GM18507 (cell line): ENCODE results near the gene ZNF23.
"Not testable (repeated sequence)": the region's sequence is repeated elsewhere in the genome, so short reads cannot be mapped to it uniquely, and the experiment has no call there.

Source experiments
- DNase-seq: peaks from one replicate; pipeline ENCODE4 v3.0.0; 2011; ENCODE audit warnings: low read depth; ENCODE audit not compliant: insufficient read length; ENCODE audit errors: extremely low spot score
- FAIRE-seq: peaks from 2 replicates; lab custom pipeline; 2011; peaks lifted over from hg19 to GRCh38; lab: Jason Lieb, UNC

Gene ZNF23

GRCh38 chr16:71461686-71462648 is at the start of gene ZNF23:
Gene ZNF23 (minus strand): TSS chr16:71462247. CDS start chr16:71456796, 5,451 bp downstream.
- FAIRE-seq, result peak; percentile 92
- DNase-seq, result peak; percentile 92

GRCh38 chr16:71507061-71507460 is 45.0 kb upstream of the ZNF23 start:
- no peak for DNase-seq
- no peak for FAIRE-seq

- no peak for DNase-seq
- FAIRE-seq, result no peak
Measured at GRCh38 chr16:71504901-71505300, 42.9 kb upstream of the ZNF23 start.

GRCh38 chr16:71504051-71504450 is 42.0 kb upstream of the ZNF23 start:
- not testable (repeated sequence) for DNase-seq, FAIRE-seq

GRCh38 chr16:71501547-71501946 is 39.5 kb upstream of the ZNF23 start:
- no peak for FAIRE-seq
- no peak for DNase-seq

DNA sequence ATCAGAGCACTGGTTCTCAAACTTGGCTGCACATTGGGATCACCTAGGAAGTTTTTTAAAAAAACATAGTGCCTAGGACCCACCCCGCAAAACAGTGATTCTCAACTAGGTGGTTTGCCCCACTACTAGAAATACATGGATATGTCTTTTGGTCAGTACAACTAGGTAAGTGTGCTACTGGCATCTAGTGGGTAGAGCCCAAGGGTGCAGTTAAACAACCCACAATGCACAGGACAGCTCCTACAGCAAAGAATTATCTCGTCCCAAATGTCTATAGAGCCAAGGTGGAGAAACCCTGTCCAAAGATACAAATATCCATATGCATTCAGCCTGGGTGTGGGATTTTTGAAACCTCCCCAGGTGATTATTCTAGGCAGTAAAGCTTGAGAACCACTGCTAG is 38.9 kb upstream of the ZNF23 start:
- FAIRE-seq, result no peak
- DNase-seq, result no peak

GRCh38 chr16:71499775-71500364 is 37.8 kb upstream of the ZNF23 start:
- FAIRE-seq (peak; percentile 84), DNase-seq (peak; percentile 30)

DNA sequence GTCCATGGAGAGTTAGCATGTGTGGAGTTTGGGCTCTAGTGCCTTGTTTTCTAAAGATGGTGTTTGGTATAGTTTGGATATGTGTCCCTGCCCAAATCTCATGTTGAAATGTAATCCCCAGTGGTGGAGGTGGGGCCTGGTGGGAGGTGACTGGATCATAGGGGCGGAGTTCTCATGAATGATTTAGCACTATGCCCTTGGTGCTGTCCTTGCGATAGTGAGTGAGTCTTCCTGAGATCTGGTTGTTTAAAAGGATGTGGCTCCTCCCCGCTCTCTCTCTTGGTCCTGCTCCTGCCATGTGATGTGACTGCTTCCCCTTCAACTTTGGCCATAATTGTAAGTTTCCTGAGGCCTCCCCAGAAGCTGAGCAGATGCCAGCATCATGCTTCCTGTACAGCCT is 36.0 kb upstream of the ZNF23 start:
- no peak for DNase-seq
- FAIRE-seq, result no peak

- no peak for FAIRE-seq
- DNase-seq, result no peak
Measured at GRCh38 chr16:71493213-71493612, 31.2 kb upstream of the ZNF23 start.

GRCh38 chr16:71492786-71493185 is 30.7 kb upstream of the ZNF23 start:
- DNase-seq, result no peak
- no peak for FAIRE-seq

GRCh38 chr16:71491054-71491453 is 29.0 kb upstream of the ZNF23 start:
- DNase-seq, result no peak
- no peak for FAIRE-seq

GRCh38 chr16:71490361-71490760 is 28.3 kb upstream of the ZNF23 start:
- FAIRE-seq (no peak), DNase-seq (no peak)

DNA sequence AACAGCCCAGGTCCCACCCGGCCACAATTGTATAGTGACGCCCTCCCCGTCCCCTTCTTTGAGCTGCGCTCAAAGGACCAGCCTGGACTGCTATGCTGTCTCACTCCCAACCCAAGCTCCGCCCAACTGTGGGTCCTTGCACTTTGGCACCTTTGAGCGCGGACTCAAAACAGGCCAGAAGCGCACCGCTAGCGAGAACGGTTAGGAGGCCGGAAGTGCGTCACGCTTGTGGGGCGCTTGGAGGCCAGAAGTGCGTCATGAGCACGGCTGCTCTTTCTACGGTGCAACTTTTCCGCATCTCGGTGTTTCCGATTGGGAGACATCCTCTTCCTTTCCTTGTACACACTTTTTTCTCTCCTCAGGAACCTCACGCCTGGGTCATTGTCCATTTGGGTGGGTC is 27.1 kb upstream of the ZNF23 start, which contains the start of gene ZNF19:
ZNF19 (minus strand) TSS at position 203 of the 400 bp plus-strand sequence. CDS start 7,210 bp downstream, outside the sequence.
- FAIRE-seq (no peak), DNase-seq (no peak)

DNA sequence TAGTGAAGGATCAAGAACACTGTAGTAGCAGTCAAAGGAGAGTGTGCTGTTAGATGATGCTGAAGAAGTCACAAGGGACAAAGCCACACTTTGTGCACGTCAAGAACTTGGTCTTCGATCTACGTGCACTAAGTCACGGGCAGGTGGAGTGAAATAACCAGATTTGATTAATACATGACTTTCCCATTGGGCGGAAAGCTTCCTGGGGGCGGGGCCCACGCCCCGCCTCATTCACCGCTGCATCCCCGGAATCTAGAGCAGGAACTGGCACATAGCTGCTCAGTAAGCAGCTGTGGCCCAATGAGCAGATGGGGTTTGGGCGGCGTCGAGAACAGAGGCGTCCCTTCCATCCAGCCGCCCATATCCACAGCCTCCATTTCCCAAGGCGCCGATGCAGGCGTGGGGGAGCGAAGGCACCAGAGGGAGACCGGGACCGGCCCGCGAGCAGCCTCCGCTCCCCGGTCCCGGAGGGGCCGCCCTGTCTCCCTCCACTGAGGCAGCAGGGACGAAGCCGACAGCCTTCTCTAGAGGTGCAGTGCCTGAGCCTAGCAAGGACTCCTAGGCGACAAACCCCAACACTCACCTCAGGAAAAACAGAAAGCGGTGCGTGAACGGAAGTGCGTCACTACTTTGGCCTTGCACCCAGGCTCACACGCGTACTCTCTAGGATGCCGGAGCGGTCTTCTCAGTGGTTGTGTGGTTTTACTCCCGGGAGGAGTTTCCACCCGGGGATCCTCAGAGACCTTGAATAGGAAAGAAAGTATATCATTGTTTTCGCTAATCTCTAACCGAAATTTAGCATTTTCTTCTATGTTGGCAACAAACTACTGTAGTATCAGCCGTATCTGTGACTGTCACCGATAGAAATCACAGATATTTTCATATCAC is 22.2 kb upstream of the ZNF23 start:
- DNase-seq (peak; percentile 54), FAIRE-seq (peak; percentile 95)

- FAIRE-seq (no peak), DNase-seq (no peak)
Measured at GRCh38 chr16:71482569-71482968, 20.5 kb upstream of the ZNF23 start.

DNA sequence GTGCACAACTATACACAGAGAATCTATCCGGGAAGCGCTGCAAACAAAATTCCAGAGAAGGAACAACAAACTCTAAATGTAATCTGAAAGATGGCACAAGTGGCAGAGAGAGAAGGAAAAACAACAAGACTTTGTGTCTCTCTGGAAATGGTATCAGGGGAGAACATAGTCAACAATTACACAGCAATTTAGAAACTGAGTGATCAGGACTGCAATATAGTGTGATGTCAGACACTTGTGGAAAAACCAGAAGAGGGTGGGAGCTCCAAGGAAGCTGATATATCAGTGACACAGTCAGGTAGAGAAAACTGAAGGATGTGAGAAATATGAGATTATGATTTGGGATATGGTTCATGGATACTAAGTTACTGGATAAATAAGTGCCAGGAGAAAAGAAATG is 18.9 kb upstream of the ZNF23 start:
- DNase-seq (no peak), FAIRE-seq (no peak)

DNA sequence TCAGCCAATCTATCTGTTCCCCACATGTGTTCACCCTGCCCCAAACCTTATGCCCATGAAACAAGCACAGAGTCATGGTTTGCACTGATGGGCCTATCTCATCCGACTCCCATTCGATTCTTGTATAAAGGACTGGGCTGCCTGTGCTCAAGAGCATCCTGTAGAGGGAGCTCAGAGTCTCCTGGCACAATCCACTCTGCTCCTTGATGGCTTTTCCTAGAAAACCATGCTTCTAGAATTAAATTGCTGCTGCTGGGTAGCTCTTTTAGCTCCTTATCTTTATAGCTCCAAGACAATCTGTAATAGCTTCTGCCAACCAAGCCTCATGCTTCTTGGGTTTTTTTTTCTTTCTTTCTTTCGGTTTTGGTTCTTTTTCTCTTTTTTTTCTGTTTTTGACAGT is 17.4 kb upstream of the ZNF23 start:
- FAIRE-seq (no peak), DNase-seq (no peak)

DNA sequence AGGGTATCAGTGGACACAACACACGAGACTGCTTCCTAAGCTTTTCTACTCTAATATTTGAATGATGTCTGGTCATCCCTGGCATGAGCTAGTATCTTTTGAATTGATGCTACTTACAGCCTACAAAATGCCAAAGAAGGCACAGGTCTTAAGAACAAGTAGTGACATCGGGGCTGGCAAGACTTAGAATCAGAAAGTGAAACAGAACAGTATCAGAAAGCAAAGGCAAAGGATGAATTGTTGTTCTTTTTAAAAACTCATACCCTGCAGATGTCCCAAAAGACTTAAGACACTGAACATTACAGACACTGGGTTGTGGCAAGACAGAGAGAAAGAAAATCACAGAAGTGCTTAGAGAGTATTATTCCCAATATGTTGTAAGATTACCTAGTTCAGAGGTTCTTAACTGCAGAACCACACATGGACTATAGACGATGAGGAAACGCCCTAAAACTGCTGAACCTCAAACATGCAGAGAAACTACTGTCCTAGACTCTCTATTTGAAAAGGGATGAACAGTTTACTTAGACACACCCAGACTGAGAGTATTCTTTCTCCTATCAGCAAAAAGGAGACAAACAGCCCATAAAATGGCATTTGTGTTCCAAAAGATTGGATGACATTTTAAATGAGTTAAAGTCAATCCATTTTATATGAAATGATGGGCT is 14.5 kb upstream of the ZNF23 start:
- DNase-seq (no peak), FAIRE-seq (no peak)

- no peak for DNase-seq
- FAIRE-seq, result no peak
Measured at GRCh38 chr16:71474864-71475263, 12.8 kb upstream of the ZNF23 start.
